Measurements from ENCODE around the gene SLC1A4. TPM values are rescaled to one million over a fixed set of nuclear protein-coding genes. Genes with fewer than 3 reads are reported as not detected.
"Not testable (repeated sequence)": the region's sequence is repeated elsewhere in the genome, so short reads cannot be mapped to it uniquely, and the experiment has no call there.

SLC1A4 gene
- total and polyA plus RNA-seq, 5 experiments from 2014 or later: 0.09 to 1.9 (median 1.2) TPM

DNA sequence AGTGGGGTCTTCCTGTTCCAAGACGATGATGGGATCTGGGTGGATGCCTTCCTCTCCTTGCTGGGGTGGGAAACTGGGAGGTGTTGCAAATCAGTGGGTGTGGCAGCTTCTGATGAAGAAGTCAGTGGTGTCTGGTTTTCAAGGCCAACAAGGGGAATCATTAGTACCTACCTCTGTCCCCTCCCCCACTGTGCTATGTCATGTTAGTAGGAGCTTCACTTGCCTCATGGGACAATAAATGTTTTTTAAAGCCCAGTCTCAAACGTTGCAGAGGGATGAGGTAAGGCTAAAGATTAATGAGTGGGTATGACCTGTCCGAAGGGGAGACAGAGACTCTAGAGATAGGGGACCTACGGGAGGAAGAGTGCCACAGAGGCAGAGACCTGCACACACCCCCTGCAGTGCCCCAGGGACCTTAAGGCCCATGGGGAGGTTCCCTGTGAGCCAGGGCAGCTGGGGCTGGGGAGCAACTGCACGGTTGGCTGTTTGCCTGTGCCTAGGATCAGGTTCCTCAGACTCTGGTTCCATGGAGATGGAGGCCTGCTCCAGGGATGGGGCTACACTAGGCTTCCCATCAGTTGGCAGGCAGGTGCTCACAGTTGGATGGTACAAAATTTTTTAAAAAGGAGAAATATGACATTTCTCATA, 37.8 kb upstream of the SLC1A4 start:
- no peaks in the 10 kb centered on the region for H3K27me3 Mint-ChIP-seq
- POLR2A ChIA-PET: no interaction called here
- H3K4me1 Mint-ChIP-seq: peaks cover 3 to 27% (median 16%) of the 10 kb centered on the region in 4 donors
- H3K27ac Mint-ChIP-seq: no peak overlapping the region
- no peak overlapping the region for H3K4me3 Mint-ChIP-seq
- H3K36me3 Mint-ChIP-seq: peaks cover 0 to 5% (median 0%) of the 10 kb centered on the region in 3 donors
- no peak for ATAC-seq
- no peak for DNase-seq
- H3K9me3 Mint-ChIP-seq: peaks cover 0 to 5% (median 0%) of the 10 kb centered on the region in 9 donors

- POLR2A ChIA-PET: no interaction called here
- ATAC-seq (no peak), DNase-seq (no peak)
- peaks cover 0 to 5% (median 0%) of the 10 kb centered on the region in 9 donors for H3K9me3 Mint-ChIP-seq
- H3K36me3 Mint-ChIP-seq: peaks cover 0 to 5% (median 0%) of the 10 kb centered on the region in 3 donors
- no peak overlapping the region for H3K4me3 Mint-ChIP-seq
- H3K4me1 Mint-ChIP-seq: peaks cover 0 to 20% (median 9%) of the 10 kb centered on the region in 4 donors
- H3K27ac Mint-ChIP-seq: no peak overlapping the region
- no peaks in the 10 kb centered on the region for H3K27me3 Mint-ChIP-seq
Measured at GRCh38 chr2:64952096-64952495, 37.1 kb upstream of the SLC1A4 start.

GRCh38 chr2:64952511-64953482, 36.4 kb upstream of the SLC1A4 start:
- Mint-ChIP-seq H3K4me1 (peaks cover 0 to 13% (median 2%) of the 10 kb centered on the region in 4 donors), H3K36me3 (peaks cover 0 to 5% (median 0%) of the 10 kb centered on the region in 3 donors), H3K4me3 (no peak overlapping the region), H3K27ac (peak overlapping the region in 1 of 10 donors; percentile 49), H3K27me3 (no peaks in the 10 kb centered on the region), H3K9me3 (peaks cover 0 to 5% (median 0%) of the 10 kb centered on the region in 9 donors)
- DNase-seq (no peak), ATAC-seq (no peak)
- POLR2A ChIA-PET: no interaction called here

DNA sequence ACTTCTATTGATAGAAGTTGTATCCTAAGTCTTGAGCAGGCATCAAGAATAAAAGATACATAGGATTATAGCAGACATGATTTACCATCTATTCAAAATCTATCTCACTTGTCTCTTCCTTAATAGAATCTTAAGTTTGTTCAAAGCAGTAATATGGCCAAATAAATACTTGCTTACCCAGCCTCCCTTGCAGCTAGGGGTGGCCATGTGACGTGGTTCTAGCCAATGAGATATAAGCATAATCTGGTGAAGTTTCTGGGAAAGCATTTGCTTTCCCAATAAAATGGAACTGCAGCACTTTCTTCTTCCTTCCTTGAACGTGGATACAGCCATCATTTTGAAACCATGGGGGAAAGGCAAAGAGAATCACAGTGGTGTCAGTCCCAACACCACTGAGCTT, 33.7 kb upstream of the SLC1A4 start:
- POLR2A ChIA-PET: no interaction called here
- DNase-seq (no peak), ATAC-seq (no peak)
- H3K27ac Mint-ChIP-seq: no peak overlapping the region
- H3K9me3 Mint-ChIP-seq: peaks cover 0 to 5% (median 0%) of the 10 kb centered on the region in 9 donors
- no peaks in the 10 kb centered on the region for H3K27me3 Mint-ChIP-seq
- peaks cover 0 to 9% (median 0%) of the 10 kb centered on the region in 4 donors for H3K4me1 Mint-ChIP-seq
- peaks cover 0 to 5% (median 0%) of the 10 kb centered on the region in 3 donors for H3K36me3 Mint-ChIP-seq
- H3K4me3 Mint-ChIP-seq: no peak overlapping the region

DNA sequence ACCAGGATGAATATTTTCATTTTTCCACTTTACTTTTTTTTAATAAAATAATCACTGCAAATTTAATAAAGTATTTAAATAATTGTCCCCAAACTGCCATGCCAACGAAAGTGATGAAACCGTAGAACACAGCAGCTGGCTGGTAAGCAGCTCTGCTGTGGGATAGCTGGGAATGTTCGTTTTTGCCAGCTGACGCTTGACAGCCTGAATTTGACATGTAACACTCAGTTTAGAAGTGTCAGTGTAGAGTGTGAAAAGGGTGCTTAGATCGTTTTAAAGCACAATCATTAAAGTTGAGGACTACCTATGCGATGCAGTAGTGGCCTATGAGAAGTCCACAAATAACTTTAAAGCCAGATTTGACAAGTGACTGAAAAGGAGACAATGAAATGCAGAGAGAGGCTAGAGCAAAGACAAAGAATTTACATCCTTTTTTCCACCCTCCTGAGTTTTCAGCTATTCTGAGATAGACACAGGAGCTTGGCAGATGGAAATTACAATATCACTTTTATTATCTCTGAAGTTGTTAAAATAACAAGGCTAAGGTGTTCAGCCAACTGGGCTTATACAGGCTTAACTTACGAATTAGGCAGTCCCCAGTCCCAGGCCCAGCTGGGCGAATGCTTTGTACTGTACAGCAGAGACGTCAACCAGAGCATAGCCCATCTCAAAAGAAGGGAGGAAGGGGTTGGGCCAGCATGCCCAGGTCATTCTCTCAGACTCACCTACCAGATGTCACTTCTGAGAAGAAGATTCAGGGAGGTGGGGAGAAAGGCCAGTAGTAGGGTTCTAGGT, 31.9 kb upstream of the SLC1A4 start:
- peaks cover 0 to 3% (median 0%) of the 10 kb centered on the region in 4 donors for H3K4me1 Mint-ChIP-seq

DNA sequence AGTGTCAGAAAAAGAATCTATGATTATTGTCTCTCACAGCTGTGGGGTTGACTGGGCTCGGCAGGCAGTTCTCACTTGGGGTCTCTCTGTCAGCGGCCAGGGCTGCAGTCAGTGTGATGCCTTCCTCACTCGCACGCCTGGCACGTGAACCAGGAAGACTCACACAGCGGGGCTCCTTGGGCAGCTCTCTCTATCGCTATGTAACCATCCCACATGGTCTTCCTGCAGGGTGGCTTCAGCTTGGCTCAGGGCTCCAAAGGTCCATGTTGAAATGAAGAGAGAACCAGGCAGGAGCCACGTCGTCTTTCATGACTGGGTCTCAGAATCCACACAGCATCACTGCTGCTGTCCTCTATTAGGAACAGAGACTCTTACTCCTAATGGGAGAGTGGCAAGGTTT, 30.6 kb upstream of the SLC1A4 start:
- no peak for ATAC-seq
- peaks cover 0 to 5% (median 0%) of the 10 kb centered on the region in 9 donors for H3K9me3 Mint-ChIP-seq
- POLR2A ChIA-PET: no interaction called here
- H3K4me3 Mint-ChIP-seq: no peak overlapping the region
- H3K27me3 Mint-ChIP-seq: no peaks in the 10 kb centered on the region
- peak overlapping the region in 1 of 10 donors; percentile 37 for H3K27ac Mint-ChIP-seq
- no peak for DNase-seq
- no peaks in the 10 kb centered on the region for H3K4me1 Mint-ChIP-seq
- H3K36me3 Mint-ChIP-seq: peaks cover 0 to 4% (median 3%) of the 10 kb centered on the region in 3 donors

More for the DNA sequence above, 31.9 kb upstream of the SLC1A4 start:
- Mint-ChIP-seq H3K27me3 (no peaks in the 10 kb centered on the region), H3K27ac (no peak overlapping the region), H3K9me3 (peaks cover 0 to 5% (median 0%) of the 10 kb centered on the region in 9 donors), H3K36me3 (peaks cover 0 to 5% (median 4%) of the 10 kb centered on the region in 3 donors), H3K4me3 (no peak overlapping the region)
- no peak for ATAC-seq
- POLR2A ChIA-PET: no interaction called here
- no peak for DNase-seq

DNA sequence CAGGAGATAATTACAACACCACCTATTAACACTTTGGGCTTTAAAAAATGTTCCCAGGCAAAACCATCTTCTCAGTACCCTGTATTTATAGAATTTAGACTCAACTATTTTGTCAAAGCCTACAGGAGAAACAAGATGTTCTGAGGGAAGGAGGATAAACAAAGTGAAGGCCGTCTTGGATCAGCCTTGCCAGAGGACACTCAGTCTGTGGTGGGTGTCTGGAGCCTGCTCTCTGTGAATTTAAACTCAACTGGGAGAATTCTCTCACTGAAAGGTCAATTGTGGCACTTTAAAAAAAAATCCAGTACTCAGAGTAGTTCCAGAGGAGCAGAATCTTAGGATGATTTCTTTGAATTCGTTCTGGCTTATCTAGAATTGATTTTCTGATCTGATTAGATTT, 28.4 kb upstream of the SLC1A4 start:
- Mint-ChIP-seq H3K4me3 (no peak overlapping the region), H3K27me3 (no peaks in the 10 kb centered on the region), H3K27ac (peak overlapping the region in 1 of 10 donors; percentile 7), H3K4me1 (no peaks in the 10 kb centered on the region), H3K36me3 (peaks cover 0 to 4% (median 0%) of the 10 kb centered on the region in 3 donors), H3K9me3 (peaks cover 0 to under 1% (median 0%) of the 10 kb centered on the region in 9 donors)
- POLR2A ChIA-PET: no interaction called here
- DNase-seq: no peak
- no peak for ATAC-seq

- H3K4me3 Mint-ChIP-seq, H3K36me3 Mint-ChIP-seq, H3K27me3 Mint-ChIP-seq, POLR2A ChIA-PET, DNase-seq, H3K9me3 Mint-ChIP-seq, H3K4me1 Mint-ChIP-seq, ATAC-seq: not testable (repeated sequence)
- H3K27ac Mint-ChIP-seq: peak overlapping the region in 1 of 10 donors; percentile 67
Measured at GRCh38 chr2:64963138-64963537, 26.1 kb upstream of the SLC1A4 start.

DNA sequence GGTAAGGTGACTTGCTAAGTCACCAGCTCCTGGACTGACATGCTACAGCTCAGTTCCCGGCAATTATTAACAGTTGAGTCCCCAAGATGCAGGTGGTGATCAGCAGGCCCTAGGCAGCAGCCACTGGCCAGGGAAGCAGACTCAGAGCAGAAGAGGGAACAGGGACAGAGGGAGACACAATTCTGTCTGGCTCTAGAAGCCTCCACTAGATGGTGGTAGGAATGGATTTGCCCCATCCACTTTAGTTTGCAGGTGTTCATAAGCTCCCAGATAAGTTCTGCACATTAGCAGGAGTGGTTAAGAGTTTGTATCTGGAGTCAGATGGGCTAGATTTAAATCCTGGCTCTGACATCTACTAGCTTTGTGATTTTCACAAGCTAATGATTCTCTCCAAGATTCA, 25.5 kb upstream of the SLC1A4 start:
- POLR2A ChIA-PET: no interaction called here
- H3K27me3 Mint-ChIP-seq: no peaks in the 10 kb centered on the region
- peak overlapping the region in 1 of 10 donors; percentile 67 for H3K27ac Mint-ChIP-seq
- no peak for ATAC-seq
- H3K4me1 Mint-ChIP-seq: no peaks in the 10 kb centered on the region
- H3K36me3 Mint-ChIP-seq: peaks cover 0 to 4% (median 0%) of the 10 kb centered on the region in 3 donors
- H3K9me3 Mint-ChIP-seq: no peaks in the 10 kb centered on the region
- H3K4me3 Mint-ChIP-seq: no peak overlapping the region
- DNase-seq: no peak

GRCh38 chr2:64966017-64966416, 23.2 kb upstream of the SLC1A4 start:
- DNase-seq (no peak), ATAC-seq (no peak)
- POLR2A ChIA-PET: no interaction called here
- Mint-ChIP-seq H3K27ac (peak overlapping the region in 1 of 10 donors; percentile 51), H3K27me3 (no peaks in the 10 kb centered on the region), H3K4me1 (peaks cover 0 to 4% (median 1%) of the 10 kb centered on the region in 4 donors), H3K4me3 (no peak overlapping the region), H3K36me3 (peaks cover 0 to 8% (median 0%) of the 10 kb centered on the region in 3 donors), H3K9me3 (no peaks in the 10 kb centered on the region)

DNA sequence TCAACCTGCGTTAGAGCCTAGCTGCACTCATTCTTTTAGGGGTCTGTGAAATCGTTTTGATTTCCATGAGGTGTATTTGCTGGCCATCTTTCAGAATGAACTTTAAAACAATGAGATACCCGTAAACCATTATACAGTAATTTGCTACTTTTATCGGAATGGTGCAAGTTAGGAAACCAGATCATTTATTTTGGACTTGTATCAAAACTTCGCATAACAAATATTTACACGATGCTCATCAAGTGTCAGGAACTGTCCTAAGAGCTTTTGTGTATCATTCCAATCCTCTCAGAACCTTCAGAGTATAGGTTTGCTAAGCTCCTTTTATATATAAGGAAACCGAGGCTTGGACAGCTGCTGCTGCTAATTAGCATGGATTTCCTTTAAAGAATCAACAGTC, 22.4 kb upstream of the SLC1A4 start:
- H3K4me3 Mint-ChIP-seq: no peak overlapping the region
- peak overlapping the region in 1 of 10 donors; percentile 51 for H3K27ac Mint-ChIP-seq
- ATAC-seq: no peak
- POLR2A ChIA-PET: no interaction called here
- H3K27me3 Mint-ChIP-seq: no peaks in the 10 kb centered on the region
- peaks cover 0 to 4% (median 1%) of the 10 kb centered on the region in 4 donors for H3K4me1 Mint-ChIP-seq
- DNase-seq: no peak
- H3K36me3 Mint-ChIP-seq: peaks cover 0 to 8% (median 0%) of the 10 kb centered on the region in 3 donors
- no peaks in the 10 kb centered on the region for H3K9me3 Mint-ChIP-seq

DNA sequence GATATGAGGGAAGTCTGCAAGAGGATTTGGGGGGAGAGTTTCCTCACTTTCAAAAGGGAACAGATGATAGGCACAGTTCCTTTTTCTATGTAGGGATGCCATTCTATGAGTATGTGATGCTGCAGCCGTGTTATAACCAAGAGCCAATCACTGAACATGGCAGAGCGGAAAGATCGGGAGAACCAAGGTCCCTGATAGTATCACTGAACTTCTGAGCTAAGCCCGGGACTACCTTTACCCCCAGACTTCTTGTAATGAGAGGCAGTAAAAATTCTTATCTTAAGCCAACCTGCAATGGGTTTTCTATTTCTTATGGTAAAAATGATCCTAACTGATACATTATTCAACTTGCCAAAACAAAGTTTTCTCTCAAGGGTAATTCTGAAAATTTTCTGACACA, 21.6 kb upstream of the SLC1A4 start:
- Mint-ChIP-seq H3K4me1 (peaks cover 0 to 4% (median 1%) of the 10 kb centered on the region in 4 donors), H3K4me3 (no peak overlapping the region), H3K27me3 (no peaks in the 10 kb centered on the region), H3K27ac (no peak overlapping the region), H3K36me3 (peaks cover 0 to 4% (median 0%) of the 10 kb centered on the region in 3 donors), H3K9me3 (no peaks in the 10 kb centered on the region)
- ATAC-seq: no peak
- POLR2A ChIA-PET: no interaction called here
- DNase-seq: no peak
